HG02870 (cell line): ENCODE data around the gene KIF6.
A peak's percentile ranks its signal among the peaks of the same experiment; 100 is the strongest.

ENCODE experiments used
- ATAC-seq: cut with Tn5 transposase; IDR thresholded peaks from one replicate; pipeline ENCODE4 v1.9.1; 2021; ENCODE audit warnings: mild to moderate bottlenecking, moderate library complexity; ENCODE audit not compliant: unreplicated experiment

The KIF6 gene

GRCh38 chr6:39357998-39358686 lies 367.1 kb downstream of the KIF6 start:
- ATAC-seq: no peak

DNA sequence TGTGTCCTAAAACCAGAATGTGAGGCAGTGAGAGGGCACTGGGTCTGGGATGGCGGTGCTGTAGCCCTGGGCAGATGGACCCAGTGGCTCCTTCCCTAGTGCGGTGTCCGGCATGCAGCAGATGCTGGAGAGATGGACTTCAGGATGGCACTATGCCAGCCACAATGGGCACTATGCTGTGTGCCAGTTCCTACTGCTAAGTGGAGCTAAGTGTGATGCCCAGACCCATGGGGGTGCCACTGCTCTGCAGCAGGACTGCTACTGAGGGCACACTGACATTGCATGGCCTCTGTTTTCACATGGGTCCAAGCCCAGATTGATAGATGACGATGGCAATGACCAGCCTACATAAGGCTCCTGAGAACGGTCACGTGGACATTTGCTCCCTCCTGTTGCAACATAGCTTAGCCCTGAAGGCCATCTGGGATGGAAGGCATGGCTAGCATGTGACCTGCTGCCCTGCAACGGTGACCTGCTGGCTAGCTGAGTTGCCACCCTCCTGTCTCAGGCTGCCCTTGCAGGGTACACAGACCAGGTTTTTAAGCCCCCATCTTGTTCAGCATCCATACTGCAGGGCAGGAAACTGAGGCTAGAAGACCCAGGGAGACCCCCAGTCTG lies 371.4 kb downstream of the KIF6 start:
- no peak for ATAC-seq

GRCh38 chr6:39350723-39351505 lies 374.3 kb downstream of the KIF6 start:
- ATAC-seq: no peak

DNA sequence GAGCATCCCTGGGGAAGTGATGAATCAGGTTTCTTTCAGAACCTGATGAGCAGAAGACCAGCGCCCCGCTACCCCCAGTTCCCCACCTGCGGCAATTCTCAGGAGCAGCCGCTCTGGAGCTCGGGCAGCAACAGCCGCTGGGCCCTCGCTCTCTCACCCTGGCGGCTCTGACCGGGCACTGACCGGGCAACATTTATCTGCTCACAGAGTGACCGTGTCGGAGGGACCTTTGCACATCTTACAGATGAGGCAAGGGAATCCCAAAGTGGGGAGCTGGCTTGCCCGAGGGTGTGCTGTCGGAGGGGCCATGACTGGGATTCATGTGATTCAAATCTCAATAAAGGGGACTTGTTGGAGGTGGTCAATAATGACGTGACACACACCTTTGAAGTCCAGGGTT lies 376.5 kb downstream of the KIF6 start:
- no peak for ATAC-seq

DNA sequence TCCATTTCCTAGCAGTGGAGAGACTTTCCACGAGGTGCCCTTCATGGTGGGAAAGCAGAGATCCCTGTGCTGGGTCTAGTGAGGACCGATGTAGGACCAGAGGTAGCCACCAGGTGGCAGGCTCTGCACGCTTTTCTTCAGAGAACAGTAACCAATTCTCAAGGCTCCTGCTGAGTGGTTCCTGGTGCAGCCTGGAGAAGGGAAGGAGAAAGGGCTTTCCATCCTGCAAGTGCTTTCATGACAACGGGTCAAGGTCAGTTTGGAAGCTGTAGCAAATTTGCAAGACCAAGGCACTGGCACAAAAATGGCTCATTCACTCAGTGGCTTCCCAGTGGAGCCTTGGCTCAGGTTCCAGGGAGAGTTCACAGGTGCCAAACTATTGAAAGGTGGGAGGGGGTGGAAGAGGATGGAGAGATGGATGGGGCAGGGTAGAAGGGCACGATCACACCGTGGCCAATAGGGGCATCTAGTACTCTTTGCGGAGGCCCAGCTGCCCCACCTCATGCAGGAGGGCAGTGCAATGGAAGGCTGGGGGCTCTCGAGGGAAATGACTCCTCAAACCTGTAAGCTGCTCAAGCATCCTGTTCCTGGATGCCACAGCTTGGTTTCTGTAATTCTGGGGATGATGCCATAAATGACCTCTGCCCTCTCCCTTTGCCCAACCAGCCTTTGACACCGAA lies 377.2 kb downstream of the KIF6 start:
- no peak for ATAC-seq

GRCh38 chr6:39347206-39347605 lies 378.0 kb downstream of the KIF6 start:
- no peak for ATAC-seq

GRCh38 chr6:39344821-39345280 lies 380.4 kb downstream of the KIF6 start:
- ATAC-seq: no peak

DNA sequence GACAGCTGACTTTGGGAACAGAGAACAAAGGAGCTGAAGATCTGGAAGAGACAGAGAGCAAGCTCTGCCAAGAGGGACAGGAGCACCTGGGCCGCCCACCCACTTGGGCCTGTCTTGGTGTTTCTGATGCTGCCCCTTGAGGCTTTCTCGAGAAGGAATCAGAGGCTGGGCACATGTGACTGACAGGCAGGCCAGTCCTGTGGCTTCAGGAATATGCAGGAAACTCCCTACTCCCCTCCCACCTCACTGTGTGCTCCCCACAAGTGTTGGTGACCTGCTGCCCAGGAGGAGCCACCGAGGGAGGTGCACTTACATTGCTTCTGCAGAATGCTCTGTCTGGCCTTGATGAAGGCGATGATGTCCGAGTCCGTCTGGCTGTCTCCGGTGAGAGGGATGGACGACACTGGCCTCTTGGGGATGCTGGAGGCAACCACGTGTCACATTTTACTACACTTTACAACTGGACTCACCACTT lies 381.8 kb downstream of the KIF6 start:
- ATAC-seq: no peak

DNA sequence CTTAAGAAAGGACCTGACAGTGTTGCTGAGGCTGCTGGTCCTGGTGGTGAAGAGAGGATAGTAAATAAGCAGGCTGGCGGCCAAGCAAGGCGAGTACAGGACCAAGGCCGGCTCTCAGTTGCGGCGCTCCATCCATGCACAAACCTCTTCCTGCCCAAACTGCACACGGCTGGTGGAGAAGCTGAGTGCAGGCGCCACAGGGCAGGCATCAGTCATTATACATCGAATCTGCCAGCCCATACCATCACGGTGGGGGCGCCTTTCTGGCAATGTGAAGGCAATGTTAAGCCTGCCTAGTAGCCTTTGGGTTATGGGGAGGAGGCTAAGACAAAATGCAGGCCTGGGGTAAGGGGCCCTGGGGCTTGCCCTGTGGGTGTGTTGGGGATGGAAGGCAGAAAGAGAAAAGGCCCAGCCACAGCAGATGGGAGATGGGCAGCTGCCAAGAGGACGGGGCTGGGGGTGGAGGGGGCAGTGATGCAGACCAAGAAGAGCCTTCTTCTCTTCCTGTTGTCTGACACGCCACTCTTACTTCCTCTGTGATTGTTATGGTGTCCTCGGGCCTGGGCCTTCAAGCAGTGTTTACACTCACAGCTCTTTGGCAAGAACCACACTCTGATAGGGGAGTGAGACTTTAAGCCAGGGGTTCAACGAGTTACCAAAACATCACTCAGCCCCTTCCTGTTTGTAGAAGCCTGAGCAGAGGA lies 382.4 kb downstream of the KIF6 start:
- ATAC-seq: no peak

DNA sequence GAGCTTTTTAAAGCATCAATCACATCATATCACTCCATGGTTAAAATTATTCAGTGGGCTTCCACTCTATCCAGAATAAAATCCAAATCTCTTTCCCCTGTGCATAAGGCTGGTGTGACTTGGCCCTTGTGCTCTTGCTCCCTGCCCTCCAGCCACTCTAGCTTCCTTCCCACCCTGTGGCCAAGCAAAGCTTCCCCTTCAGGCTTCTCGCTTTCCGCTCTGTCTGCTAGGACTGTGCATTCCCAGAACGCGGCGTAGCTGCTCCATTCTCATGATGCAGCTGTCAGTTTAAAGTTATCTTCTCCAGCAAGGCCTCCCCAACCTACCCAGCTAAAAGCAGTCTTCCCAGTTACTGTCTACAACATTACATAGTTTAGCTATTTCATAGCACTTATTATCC lies 383.3 kb downstream of the KIF6 start:
- no peak for ATAC-seq

DNA sequence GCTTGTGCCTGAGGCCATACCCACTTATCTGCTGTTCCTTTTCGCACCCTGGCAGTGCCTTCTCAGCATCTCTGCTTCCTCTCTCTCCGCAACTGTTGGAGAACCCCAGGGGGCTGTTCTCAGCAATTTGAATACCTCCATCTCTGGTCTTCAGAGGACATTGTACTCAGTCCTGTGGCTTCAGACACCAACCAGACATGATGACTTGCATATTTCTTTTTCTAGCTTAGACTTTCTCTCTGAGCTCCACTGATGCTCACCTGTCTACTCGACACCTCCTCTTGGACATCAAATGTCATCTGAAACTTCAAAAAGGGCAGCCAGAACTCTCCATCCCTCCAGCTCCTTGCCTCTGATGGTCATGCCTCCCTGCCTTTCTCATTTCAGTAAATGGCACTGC lies 383.9 kb downstream of the KIF6 start:
- ATAC-seq: no peak

DNA sequence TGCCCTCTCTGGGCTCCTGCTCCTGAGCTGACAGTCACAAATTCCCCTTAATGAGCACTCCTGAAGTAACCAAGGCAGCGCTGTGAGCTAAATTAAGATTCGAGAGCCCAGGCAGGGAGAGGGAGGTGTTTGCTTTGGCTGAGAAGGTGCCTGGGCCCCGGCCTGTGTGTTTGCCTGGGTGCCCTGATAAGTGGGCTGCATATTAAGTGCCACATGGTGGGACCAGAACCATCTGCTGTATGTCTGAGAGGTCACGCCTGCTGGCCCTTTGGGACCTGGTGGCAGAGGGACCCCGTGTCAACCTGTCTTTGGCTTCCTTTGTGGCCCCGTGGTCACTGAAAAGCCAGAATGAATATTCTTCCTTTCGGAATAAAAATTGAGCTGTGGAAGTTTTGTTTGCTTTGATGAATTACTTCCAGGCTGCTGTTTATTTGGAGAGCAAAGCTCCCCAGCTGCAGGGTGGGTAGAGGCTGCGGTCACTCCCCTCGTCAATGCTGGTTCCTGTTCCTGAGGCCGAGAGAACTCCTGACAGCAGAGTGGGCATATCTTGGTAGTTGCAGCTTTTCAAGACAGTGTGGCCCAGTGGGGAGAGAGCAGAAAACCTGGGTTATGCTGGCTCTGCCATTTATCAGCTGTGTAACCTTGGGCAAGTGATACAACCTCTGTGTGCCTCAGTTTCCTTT lies 385.2 kb downstream of the KIF6 start:
- no peak for ATAC-seq

GRCh38 chr6:39339096-39339867 lies 385.9 kb downstream of the KIF6 start:
- ATAC-seq: no peak

GRCh38 chr6:39338397-39338796 lies 386.8 kb downstream of the KIF6 start:
- ATAC-seq: no peak

DNA sequence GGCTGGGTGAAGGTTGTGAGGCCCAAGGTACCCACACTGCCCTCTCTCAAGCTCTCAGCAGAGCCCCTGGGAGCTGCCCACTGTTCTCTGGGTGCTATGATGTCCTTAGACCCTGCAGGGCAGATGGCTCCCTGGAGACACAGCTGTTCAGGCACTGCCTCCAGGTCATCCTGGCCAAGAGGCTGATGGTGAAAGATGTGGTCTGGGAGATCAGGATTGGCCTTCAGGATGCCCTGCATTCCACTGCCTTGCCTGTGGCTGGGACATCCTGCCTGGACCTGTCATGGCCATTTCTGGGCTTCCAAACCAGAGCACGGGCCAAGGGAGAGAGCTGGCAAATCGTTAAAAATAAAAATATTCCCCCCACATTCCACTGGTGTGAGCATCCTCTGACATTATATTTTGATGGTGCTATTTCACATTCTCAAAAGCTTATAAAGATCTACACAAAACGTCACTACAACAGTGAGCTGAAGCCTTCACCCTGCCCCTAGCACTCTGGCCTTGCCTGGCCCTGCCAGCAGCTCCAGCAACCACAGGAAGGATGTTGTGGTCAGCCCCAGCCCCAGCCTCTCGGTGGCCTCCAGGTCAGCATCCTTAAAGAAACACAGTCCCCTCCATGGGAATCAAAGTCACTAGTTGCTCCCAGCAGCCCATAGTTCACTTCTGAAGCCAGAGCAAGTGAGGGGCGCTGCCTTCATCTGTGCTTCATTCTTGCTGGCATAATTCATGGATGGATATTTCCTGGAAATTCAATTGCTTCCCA lies 389.2 kb downstream of the KIF6 start:
- no peak for ATAC-seq

DNA sequence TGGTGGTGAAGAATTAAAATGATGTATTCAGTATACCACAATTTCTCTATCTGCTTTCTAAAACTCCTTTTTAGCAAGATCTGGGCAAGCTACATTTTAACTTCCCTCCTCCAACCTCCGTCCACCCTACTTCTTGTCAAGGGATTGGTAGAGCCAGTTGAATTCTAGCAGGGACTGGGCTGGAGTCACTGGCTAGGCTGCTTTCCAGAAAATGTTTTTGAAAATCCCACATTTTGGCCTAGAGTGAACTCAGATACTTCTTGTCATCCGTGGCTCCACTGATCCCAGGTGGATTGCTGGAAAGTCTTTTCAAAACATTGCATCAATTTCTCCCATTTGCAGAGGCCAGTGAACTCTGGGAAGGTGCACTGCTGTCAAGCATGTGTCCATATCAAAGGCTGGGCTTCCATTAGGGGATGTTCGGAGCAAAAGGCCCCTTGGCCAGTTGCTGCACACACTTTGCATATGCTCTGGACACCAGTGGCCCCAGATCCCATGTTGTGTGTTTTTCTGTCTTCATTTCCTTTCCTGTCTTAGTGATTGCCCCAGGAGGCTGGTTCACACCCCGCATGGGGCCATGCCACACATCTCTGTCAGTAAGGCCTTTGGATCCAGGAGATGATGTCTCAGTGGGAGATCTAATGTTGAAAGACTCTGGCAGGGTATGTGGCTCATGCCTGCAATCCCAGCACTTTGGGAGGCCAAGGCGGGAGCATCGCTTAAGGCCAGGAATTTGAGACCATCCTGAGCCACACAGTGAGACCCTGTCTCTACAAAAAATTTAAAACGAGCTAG lies 391.4 kb downstream of the KIF6 start:
- no peak for ATAC-seq

DNA sequence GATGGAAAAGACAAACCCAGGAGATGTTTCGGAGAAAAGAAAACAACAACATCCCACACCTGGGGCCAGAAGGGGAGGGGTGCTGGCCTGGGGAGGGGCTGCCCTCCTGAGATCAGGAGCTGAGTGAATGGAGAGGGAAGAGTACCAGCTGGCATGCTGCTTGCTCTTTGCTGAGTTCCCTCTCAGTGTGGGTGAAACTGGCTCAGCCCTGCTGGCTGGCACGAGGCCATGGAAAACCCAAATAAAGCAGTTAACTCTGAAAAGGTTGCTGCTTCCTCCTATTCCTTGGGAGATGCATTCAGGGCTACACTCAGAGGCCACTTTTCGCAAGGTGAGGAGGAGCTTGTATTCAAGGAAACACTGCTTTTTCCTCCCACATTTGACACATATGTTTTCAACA lies 394.7 kb downstream of the KIF6 start:
- ATAC-seq: no peak

DNA sequence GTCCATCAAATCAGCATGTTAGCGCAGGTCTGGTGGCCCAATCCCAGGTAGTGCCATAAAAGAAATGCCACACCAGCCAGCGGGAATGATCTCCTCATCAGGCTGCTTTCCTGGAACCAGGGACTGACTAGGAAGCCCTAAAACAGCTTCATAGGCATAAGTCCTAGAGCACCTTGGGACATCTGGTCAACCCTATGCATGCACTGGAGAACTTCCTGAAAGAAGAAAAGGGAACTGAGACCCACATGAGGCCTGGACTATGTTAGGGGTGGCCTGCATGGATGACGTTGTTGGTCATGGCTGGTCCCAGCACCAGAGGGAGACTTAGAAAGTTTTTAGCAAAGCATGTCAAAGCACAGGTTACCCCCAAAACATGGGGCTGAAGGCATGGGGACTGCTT lies 395.2 kb downstream of the KIF6 start:
- peak; percentile 90 for ATAC-seq
